GM12891 (cell line): ENCODE results near the gene INTS2.
"Not testable (repeated sequence)": the region's sequence is repeated elsewhere in the genome, so short reads cannot be mapped to it uniquely, and the experiment has no call there.

ENCODE experiments used
- POLR2A ChIP-seq: IDR thresholded peaks from 2 replicates; pipeline ENCODE4 v1.6.1; 2011; ENCODE audit warnings: low read depth, low read length, control low read depth
- POLR2AphosphoS5 ChIP-seq: IDR thresholded peaks from 2 replicates; pipeline ENCODE4 v1.6.1; 2011; ENCODE audit warnings: low read depth, low read length, control low read depth
- SPI1 ChIP-seq: IDR thresholded peaks from 2 replicates; pipeline ENCODE4 v1.6.1; 2011; ENCODE audit warnings: low read depth, low read length, control low read depth
- TAF1 ChIP-seq: IDR thresholded peaks from 2 replicates; pipeline ENCODE4 v1.6.1; 2011; ENCODE audit warnings: low read depth, low read length, control low read depth

DNA sequence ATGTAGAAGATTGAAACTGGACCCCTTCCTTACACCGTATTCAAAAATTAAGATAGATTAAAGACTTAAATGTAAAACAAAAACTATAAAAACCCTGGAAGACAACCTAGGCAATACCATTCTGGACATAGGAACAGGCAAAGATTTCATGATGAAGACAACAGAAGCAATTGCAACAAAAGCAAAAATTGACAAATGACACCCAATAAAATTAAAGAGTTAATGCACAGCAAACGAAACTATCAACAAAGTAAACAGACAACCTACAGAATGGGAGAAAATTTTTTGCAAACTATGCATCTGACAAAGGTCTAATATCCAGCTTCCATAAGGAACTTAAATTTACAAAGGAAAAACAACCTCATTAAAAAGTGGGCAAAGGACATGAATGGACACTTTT is 101.6 kb downstream of the INTS2 start:
- not testable (repeated sequence) for TF ChIP-seq POLR2A, POLR2AphosphoS5, TAF1, SPI1
